GM21529 (cell line): ENCODE data around the gene LRIG2.
"Not testable (repeated sequence)": the region's sequence is repeated elsewhere in the genome, so short reads cannot be mapped to it uniquely, and the experiment has no call there.

Experiments used
- ATAC-seq: cut with Tn5 transposase; IDR thresholded peaks from one replicate; pipeline ENCODE4 v1.9.1; 2021; ENCODE audit not compliant: unreplicated experiment

LRIG2 gene

GRCh38 chr1:113156368-113156767, 83.4 kb downstream of the LRIG2 start:
- no peak for ATAC-seq

DNA sequence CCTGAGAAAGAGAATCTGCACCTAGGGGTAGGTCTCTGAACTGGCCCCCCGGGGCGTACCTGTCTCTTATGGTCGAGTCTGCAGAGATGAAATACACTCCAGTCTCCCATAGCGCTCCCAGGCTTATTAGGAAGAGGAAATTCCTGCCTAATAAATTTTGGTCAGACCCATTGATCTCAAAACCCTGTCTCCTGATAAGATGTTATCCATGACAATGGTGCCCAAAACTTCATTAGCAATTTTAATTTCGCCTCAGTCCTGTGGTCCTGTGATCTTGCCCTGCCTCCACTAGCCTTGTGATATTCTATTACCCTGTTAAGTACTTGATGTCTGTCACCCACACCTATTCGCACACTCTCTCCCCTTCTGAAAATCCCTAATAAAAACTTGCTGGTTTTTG, 85.7 kb downstream of the LRIG2 start:
- not testable (repeated sequence) for ATAC-seq

GRCh38 chr1:113166473-113166872, 93.5 kb downstream of the LRIG2 start:
- ATAC-seq = no peak

- ATAC-seq = no peak
Observed at GRCh38 chr1:113168946-113169345, 95.9 kb downstream of the LRIG2 start.

GRCh38 chr1:113169591-113169990, 96.6 kb downstream of the LRIG2 start:
- ATAC-seq = no peak

DNA sequence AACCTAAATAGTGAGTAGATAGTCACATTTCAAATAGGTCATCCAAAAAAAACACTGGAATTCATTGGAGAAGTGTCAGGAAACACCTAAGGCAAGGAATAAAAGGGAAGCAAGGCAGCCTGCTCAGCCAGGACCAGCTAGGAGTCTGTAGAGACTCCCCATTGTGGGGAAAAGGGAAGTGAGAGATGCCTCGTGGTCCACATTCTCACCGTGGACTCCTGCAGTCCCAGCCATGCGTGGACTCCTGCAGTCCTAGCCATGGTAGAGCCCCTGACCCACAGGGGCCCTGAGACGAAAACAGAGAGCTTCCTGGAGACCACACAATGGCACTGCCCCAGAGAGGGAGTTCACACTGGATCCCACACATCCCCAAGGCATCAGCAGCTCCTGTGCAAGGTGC, 97.5 kb downstream of the LRIG2 start:
- ATAC-seq = peak; percentile 79

GRCh38 chr1:113178106-113178505, 105.1 kb downstream of the LRIG2 start:
- peak; percentile 87 for ATAC-seq

DNA sequence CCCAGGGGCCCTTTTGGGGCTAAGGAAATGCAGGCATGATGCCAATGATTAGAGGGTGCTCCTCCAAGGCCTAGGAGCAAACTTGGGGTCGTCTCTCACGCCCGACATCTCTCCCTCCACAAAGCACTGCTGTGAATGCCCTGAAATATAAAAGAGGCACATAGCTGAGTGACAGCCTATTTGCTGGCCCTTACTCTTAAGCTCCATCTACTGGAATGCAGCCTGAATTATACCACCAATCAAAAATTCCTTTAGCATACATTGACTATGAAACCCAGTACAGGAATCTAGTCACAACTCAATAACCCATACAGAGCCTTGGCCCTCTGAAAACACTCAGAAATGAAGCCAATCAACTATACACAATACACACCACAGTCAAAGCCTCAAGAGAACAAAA, 105.5 kb downstream of the LRIG2 start:
- ATAC-seq = peak; percentile 28
